Measurements from ENCODE around the gene FOXS1.

- TF ChIP-seq CTCF (IDR thresholded peaks at IDR 0.05) (no peak), EZH2 (IDR thresholded peaks at IDR 0.05) (no peak)
Measured at GRCh38 chr20:31870726-31871617, 25.6 kb upstream of the FOXS1 start.

All from neural progenitor cell (in vitro differentiated cells).